ENCODE measurements around the gene NOD1.
"Not testable (repeated sequence)": the region's sequence is repeated elsewhere in the genome, so short reads cannot be mapped to it uniquely, and the experiment has no call there.

NOD1 gene

DNA sequence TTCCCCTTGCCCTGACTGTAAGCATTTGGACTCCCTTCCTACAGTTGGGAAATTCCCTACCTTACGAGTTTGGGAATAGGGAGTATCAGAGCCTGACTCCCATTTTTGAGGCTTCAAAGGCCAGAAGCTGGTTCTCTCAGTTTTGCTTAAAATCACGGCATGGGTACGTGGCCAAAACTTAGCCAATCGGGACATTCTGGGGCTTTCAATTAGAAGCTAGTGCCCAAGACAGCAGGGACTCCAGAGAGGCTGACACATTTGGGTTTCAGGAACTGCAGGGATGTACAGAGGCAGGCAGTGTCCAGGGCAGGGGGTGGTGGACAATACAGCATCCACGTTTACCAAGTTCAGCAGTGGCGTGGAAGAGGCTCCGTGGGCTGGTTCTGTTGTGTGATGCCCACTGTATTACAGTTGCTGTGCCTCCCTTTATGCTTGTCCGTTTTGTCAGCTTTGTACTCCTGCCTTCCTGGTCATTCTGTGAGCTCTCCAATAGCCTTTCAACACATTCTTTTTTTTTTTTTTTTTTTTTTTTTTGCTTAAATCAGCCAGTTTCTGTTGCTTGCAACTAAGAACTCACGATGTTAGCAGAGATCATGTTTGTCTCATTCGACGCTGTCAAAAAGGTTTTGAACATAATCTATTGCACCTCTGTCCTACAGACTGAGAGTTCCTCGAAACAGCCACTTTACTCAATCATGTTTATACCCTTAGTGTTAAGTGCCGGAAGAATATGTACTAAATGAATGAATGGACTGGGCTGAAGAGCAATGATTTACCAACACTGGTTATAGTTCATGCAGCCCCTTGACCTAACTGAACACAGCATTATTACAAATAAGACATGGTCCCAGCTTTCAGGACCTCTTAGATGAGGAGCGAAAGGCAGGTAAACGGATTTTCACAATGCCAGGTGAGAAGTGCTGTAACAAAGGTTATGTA lies 25.0 kb upstream of the NOD1 start:
- DNase-seq (no peak), ATAC-seq (no peak)

DNA sequence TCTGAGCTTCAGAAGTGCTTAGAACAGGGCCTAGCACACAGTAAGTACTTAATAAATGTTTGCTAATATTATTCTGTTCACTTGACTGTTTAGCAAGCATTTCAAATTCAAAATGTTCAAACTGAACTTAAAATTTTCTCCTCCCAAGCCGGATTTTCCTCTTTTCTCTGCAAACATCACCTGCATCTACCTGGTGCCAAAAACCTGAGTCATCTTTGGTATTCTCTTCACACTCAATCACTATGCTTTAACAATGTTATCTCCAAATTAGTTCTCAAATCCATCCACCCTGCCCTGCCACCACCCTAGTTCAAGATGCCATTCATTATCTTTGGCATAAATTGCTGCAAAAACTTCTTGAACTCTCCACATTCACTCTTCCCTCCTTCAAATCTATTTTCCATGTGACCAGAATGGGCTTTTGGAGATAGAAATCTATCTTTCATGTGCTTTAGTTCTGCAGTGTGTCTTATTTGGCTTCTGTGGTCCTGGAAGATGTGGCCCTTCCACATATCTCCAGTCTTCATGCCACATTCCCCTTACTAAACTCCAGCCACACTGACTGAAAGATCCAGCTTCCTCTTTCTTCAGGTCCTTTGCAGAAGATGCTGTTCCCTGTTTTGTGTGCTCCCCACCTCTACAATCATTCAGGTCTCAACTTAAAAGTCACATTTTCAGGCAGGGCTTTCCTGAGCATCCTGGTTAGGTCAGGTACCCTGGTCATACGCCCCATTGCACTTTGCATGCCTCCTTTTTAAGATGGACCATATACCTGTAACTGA lies 24.1 kb upstream of the NOD1 start:
- DNase-seq (no peak), ATAC-seq (no peak)

DNA sequence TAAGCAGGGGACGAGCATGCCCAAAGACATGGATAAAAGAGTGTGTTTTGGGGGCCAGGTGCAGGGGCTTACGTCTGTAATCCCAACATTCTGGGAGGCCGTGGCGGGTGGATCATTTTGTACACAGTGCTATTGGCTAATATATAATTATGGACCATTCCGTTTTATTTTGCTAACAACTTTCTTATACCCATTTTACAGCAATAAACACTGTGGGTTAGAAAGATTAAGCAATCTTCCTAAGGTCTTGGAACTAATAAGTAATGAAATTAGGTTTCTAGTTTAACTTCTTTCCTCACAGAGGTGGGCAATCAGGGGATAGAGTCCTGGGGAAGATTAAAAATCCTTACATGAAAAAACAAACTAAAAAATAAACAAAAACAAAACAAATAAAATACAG lies 22.7 kb upstream of the NOD1 start:
- ATAC-seq (no peak), DNase-seq (no peak)

DNA sequence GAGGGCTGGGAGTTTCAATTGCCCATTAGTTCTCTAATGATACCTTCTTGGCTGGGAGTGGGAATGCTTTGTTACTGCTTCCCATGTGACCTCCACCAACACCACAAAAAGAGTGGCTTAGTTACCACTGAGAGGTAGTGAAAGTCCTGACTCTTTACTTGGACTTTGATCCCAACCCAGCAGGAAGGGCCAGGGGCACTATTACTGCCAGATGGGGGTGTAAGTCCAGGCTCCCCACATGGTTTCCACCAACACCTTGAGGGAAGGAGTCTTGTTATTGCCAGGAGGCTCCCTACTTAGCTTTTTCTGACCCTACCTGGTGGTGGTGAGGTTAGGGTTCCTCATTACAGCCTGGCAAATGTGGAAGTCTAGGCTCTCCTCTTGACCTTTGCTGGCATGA lies 14.6 kb upstream of the NOD1 start:
- ATAC-seq, result no peak
- DNase-seq, result no peak

DNA sequence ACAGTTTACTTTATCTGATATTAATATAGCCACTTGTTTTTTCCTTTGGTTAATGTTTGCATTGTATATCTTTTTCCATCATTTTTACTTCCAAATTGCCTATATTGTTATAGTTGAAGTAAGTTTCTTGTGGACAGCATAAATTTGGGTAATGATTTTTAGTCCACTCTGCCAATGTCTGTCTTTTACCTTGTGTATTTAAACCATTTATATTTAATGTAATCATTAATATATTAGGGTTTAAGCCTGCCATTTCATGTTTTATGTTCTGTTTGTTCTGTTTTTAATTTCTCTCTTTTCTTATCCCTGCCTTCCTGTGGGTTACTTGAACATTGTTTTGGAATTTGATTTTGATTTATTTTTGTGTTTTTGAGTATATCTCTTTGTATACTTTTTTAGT lies 12.8 kb upstream of the NOD1 start:
- DNase-seq (no peak), ATAC-seq (no peak)

DNA sequence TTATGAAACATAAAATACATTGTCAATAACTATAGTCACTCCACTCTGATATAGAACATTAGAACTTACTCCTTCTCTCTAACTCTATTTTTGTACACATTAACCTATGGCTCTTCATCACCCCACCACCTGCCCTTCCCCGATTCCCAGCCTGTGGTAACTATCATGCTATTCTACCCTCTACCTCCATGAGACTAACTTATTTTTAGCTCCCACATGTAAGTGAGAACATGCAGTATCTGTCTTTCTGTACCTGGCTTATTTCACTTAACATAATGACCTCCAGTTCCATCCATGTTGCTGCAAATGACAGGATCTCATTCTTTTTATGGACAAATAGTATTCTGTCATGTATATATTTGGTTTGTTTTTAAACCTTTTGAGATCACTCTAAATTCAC lies 8.8 kb upstream of the NOD1 start:
- ATAC-seq (no peak), DNase-seq (no peak)

DNA sequence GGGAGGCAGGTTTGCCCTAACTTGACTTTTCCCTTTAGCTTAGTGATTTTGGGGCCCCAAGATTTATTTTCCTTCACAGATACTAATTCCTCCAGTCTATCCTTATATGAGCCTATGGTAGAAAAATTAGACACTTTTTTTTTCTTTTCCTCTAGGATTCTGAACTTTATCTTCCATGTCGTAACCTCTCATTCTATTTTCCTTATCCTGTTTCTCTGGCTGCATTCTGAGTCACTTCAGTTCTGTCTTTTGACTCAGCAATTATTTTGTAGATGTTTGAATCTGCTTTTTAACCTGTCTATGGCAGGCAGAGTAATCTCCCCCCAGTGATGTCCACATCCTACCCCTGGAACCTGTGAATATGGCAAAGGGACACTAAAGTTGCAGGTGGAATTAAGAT lies 7.1 kb upstream of the NOD1 start:
- DNase-seq, result no peak
- no peak for ATAC-seq

DNA sequence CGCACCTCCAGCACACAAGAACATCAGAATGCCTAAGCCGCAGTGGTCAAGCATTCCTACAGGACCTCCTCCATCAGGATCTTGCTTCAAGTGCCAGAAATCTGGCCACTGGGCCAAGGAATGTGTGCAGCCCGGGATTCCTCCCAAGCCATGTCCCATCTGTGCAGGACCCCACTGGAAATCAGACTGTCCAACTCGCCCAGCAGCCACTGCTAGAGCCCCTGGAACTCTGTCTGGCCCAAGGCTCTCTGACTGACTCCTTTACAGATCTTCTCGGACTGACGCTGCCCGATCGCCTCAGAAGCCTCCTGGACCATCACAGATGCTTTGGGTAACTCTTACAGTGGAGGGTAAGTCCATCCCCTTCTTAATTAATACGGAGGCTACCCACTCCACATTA lies 2.8 kb upstream of the NOD1 start:
- not testable (repeated sequence) for DNase-seq, ATAC-seq

DNA sequence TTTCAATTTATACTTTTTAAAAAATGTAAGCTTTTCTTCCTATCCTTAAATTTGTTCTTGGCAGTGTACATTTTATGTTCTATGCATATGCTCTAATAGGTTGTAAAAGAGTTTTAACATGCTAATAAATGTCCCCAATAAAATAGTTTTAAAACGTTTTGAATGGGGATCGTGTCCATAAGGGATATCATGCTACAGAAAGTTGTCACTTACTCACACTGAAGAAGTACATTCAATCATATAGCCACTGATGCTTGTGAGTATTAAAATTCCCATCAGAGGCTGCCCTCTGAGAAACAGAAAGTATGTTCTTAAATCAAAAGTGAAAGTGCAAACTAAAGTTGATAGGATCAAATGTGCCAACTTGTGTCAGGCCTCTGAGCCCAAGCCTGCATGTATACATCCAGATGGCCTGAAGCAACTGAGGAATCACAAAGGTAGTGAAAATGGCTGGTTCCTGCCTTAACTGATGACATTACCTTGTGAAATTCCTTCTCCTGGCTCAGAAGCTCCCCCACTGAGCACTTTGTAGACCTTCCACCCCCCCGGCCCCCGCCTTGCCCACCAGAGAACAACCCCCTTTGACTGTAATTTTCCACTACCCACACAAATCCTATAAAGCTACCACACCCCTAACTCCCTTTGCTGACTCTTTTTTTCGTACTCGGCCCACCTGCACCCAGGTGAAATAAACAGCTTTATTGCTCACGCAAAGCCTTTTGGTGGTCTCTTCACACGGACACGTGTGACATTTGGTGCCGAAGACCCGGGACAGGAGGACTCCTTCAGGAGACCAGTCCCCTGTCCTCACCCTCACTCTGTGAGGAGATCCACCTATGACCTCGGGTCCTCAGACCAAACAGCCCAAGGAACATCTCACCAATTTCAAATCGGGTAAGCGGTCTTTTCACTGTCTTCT lies 877 bp upstream of the NOD1 start:
- DNase-seq, result peak; percentile 23
- ATAC-seq, result peak; percentile 43

DNA sequence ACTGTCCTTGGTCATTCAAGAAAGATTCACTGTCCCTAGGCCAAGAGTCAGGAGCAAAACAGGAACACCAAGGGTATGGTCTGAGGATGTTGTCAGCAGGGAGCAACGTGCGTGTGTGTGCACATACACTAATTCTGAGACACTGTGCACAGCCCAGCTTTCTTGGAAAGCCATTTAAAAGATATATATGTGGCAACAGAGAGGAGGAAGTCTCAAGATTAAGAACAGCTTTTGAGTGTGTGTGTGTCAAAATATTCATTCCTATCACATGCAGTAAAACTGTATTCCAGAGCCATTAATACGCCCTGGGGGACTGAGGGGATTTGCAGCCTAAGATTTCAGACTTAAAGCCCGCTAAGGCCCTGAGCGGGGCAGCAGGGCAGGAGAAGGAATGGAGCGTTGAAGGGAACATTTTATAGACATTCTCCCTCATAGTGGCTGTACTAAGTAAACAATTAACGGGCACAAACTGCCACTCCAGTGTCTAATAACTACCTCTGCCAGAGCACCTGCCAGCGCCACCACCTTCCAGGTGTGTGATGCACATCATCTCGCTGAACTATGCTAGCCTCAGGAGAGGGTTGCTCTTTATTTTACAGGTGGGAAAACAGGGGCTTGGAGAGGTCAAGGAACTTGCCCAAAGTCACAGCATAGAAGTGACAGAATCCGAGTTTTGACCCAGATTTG lies 2.0 kb downstream of the NOD1 start:
- no peak for ATAC-seq
- DNase-seq, result no peak

DNA sequence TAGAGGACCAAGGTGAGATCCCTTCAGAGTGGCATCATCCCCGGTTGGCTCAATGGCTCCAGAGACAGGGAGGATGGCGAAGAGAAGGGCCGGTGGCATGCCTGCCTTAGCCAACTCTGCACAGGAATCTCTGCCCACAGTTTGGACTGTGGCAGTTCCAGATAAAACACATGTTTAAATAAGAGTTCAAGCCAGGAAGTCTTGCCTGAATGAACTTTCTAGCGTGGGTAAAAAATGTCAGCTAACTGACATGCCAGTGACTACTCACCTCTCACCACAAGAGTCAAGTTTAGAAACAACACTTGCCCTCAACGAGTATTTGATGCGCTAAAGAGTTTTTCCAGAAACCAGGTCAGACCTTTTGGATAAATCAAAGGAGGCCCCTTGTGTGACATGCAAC lies 3.0 kb downstream of the NOD1 start:
- ATAC-seq, result peak; percentile 21
- DNase-seq, result no peak

DNA sequence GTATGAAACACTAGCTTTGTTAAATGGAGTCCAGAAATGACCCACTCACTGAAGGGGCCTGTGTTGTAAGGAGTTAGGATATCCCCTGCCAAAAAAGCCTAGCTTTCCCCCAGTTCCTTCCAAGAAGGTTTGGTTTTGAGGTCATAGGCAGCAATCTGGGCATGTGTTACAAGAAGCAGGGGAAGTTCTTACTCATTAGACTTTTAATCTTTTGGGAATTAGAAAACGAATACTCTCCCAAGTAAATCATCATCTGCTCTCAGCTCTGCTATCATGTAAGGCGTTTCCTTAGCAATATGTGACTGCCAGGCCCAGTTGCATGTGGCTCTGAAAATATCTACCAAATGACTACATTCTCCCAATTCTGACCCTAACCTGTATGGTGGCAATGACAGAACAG lies 3.7 kb downstream of the NOD1 start:
- DNase-seq (no peak), ATAC-seq (no peak)

DNA sequence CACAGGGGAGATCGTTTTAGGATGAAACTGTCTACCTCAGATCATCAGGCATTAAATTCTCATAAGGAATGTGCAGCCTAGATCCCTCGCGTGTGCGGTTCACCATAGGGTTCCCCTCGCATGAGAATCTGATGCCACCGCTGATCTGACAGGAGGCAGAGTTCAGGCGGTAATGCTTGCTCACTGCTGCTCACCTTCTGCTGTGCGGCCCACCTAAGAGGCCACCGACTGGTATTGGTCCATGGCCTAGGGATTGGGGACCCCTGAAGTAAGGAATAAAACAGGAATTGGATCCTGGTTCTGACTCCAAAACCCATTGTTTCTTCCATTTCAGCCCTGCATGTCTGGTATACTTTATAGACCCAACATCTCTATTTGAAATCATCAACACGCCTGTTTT lies 4.1 kb downstream of the NOD1 start:
- ATAC-seq (no peak), DNase-seq (no peak)

DNA sequence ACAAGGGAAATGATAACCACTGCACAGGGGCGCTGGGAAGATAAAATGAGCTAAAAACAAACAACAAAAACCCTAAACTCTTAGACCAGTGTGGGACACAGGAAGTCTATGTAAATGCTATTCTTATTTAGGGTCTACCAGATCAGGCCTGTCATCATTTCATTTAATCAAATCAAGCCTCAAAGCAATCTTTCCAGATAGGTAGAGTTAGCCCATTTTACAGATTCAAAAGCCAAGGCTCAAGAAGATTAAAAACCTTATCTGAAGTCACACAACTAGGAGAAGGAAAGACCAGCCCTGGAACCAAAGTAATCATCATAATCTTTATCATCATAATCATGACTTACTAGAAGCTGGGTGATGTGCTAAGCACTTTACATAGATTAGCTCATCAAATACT lies 4.7 kb downstream of the NOD1 start:
- DNase-seq, result no peak
- ATAC-seq, result no peak

DNA sequence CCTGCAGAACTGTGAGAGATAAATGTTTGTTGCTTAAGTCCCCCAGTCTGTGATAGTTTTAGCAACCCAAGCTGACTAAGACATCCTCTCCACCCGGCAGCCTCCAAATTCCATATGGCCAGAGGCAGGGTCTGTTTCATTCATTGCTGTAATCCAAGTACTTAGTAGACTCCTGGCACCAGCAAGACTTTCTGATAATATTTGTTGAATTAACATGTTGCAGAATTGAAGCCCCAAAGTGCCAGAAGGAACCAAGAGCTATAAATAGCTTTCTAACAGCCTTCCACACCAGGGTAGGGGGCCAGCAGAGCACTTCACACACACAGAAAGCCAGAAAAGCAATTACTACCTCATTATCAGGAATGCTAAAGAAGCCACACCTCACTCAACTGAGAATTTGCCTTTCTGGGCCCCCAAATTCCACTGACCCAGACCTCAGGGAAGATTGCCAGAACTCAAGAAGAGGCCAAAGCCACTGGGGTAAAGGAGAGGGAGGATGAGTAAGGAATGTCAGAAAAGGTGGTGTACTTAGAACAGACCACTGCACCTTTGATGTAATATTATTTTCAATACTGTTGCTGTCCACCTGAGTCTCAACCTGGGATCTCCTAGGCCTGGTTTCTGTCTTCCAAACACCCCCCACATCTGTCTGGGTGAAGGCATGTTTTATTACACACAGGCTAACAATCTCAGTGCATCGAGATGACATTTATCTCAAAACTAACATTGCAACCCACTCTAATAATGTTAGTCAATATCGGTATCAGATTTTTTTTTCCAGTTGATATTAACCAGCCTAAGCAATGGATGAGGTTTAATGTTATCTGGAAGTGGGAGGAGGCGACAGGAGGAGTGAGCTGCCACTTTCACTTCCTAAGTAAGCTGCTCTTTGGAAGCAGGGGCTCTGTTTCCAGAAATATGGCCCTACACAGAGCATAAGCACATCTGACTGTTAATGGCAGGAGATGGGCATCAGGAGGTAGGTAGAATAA lies 5.5 kb downstream of the NOD1 start:
- ATAC-seq (no peak), DNase-seq (no peak)

DNA sequence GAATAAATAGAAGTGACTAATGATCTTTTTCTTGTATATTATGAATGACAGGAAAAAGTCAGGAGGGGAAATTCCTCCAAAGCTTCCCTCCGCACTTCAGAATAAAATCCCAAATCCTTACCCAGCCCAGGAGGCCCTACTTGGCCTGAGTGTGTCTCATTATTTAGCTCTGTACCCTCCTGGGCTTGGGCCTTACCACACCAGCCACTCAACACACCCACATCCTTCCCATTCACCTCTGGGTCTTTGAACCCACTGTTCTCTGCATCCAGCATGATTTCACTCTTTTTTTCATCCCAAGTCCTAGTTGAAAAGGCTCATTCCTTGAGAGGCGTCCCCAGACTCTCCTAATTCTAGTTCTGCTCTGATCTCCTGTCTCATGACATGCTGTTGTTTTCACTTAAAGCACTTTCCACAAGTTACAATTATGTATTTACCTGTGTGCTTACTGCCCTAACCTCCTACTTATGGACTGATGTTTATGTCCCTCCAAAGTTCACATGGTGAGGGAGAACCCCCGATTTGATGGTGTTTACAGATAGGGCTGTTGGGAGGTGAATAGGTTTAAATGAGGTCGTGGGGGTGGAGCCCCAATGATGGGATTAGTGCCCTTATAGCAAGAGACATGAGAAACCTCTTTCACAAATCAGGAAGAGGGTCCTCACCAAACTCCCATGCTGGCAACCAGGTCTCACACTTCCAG lies 6.4 kb downstream of the NOD1 start:
- ATAC-seq, result no peak
- no peak for DNase-seq

DNA sequence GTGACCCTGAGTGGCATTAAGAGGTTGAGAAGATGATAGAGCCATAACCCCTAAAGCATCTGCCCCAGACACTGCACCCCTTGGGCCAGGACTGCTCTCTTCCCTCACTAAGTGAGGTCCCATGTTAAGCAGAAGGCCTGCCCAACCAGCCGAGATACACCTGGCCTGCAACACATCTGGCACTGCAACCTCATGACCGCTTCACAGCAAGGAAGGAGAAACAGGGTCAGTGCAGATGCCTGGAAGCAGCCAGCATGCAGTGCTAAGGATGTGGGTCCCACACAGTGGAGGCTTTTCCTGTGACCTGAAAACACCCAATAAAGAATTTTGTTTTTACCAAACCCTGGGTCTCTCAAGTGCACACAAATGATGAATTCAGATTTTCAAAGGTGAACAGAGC lies 7.4 kb downstream of the NOD1 start:
- ATAC-seq (no peak), DNase-seq (no peak)

DNA sequence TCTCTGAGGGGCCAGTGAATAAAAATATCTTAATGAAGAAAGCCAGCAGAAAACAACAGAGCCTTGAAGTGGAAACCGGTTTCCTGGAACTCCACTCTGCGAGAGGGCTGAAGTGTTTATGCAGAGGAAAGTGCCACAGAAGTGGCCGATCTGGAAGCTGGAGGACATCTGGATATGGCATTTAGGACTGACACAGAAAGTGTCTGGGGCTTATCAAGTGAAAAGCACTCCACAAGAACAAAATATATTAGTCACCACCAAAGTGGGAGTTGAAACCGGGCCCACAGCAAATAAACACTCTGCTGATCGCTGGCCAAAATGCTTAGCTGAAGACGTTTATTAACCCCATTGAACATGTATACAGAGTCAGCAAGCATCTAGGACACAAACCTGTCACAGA lies 7.8 kb downstream of the NOD1 start:
- ATAC-seq (no peak), DNase-seq (no peak)

DNA sequence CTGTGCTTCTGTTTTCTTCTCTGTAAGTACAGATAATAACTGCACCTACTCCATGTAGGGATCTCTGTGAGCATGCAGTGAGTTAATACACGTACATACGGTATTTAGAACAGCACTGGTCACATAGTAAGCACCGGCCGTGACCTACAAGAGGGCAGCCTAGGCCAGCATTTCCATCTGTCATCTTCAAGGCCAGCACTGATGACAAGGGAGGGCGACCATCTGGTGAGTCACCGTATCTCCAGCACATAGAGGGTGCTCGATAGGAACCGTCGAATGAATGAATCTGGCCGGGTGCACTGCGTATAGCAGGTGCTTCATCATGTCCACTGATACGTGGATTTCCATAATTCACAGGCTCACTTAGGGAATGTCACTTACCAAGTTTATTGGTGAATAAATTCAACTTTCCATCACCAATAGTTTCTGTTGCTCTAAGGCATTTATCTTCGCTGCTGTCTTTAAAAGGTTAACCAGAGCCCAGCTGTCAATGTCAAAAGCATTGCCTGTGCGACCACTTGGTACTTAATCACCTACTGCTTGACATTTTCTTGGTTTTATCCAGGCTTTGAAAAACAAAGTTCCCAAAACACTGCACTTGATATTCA lies 8.3 kb downstream of the NOD1 start:
- ATAC-seq, result peak; percentile 48
- no peak for DNase-seq

DNA sequence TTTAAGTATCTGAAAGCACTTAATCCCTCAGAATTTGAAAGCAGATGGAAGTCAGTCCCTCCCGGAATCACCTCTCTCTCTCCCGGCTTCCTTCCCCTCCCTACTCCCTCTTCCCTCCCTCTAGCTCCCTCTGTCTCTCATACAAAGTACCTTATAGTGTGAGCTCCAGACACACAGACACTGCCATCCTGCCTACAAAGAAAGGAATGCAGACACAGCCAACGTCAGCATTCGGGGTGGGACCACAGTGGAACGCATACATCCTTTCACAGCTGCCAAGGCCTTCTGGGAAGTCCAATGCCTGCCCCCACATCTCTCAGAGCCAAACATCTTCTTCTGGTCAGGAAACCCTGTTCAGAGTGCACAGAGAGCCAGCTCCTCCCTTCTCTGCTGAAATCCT lies 9.3 kb downstream of the NOD1 start:
- no peak for DNase-seq
- no peak for ATAC-seq

All from stimulated activated naive CD8-positive, alpha-beta T cell treated with anti-CD3 and anti-CD28 coated beads, Interleukin-15, Interleukin-2, amounts not matched to agents 100 U/mL and 50 U/mL, for 24 hours (primary cell).